Measurements from ENCODE around the gene B3GALNT2. TPM values are rescaled to one million over a fixed set of nuclear protein-coding genes. Genes with fewer than 3 reads are reported as not detected.

B3GALNT2 gene
- total and polyA plus RNA-seq, 2 of the 4 experiments (the other 2 are of a cell fraction): 11.0 to 32.8 TPM

DNA sequence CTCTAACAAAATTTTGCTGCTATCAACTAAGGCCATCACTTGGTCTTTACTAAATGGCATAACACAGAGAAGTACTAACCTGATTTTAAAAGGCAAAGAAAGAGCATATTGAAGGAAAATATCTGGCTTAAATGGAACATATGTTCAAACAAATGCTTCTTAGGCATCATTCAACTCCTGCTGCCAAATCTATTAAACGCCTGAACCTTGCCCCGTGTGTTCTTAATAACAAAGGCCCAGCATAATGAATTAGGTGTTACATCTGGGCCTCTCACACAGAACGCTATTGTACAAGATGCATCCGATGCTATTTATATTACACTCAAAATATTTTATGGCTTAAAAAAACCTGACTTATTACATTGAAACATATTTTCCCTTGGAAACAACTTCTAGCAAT is 48.4 kb downstream of the B3GALNT2 start:
- Histone ChIP-seq H3K4me1 (ENCODE audit: control insufficient read depth, insufficient read depth, low read length) (0 out of 2 replicates have a peak, but pooled peaks cover 2% of the 10 kb centered on the region), H3K9ac (ENCODE audit: low read depth, low read length) (no peak overlapping the region), H3K4me2 (ENCODE audit: low read depth, low read length) (no peak overlapping the region), H3K36me3 (ENCODE audit: control insufficient read depth, insufficient read depth, low read length) (peaks cover 14% of the 10 kb centered on the region), H2BK20ac (ENCODE audit: low read depth, low read length) (no peak overlapping the region), H3K18ac (ENCODE audit: low read depth, low read length) (no peak overlapping the region), H2BK5ac (ENCODE audit: low read depth, low read length, poor library complexity, severe bottlenecking) (no peak overlapping the region), H4K20me1 (ENCODE audit: insufficient read depth, low read length) (no peaks in the 10 kb centered on the region), H2BK15ac (ENCODE audit: low read depth, low read length) (no peak overlapping the region), H3K23ac (ENCODE audit: low read depth, low read length) (no peak overlapping the region), H3K14ac (replicated peaks; ENCODE audit: low read depth, low read length) (no peak overlapping the region), H3K27ac (ENCODE audit: insufficient read depth, low read length) (no peak overlapping the region), H2AFZ (replicated peaks; ENCODE audit: low read length, poor library complexity) (no peak overlapping the region), H2BK120ac (ENCODE audit: low read depth, low read length) (no peak overlapping the region), H3K56ac (ENCODE audit: extremely low read depth, insufficient read depth, low read length) (no peak overlapping the region), H3K9me3 (ENCODE audit: control insufficient read depth, insufficient read depth, low read length) (no peaks in the 10 kb centered on the region), H3K4me3 (ENCODE audit: insufficient read depth, low read depth, low read length) (no peak overlapping the region), H4K8ac (ENCODE audit: low read depth in 2 of 2, low read length in 2 of 2) (no peak overlapping the region), H4K91ac (ENCODE audit: insufficient read depth, low read depth, low read length) (no peak overlapping the region), H2AK9ac (replicated peaks; ENCODE audit: low read depth, low read length, poor library complexity) (no peak overlapping the region), H2AK5ac (ENCODE audit: low read depth, low read length) (no peak overlapping the region), H3K9me1 (ENCODE audit: insufficient read depth, low read length) (no peaks in the 10 kb centered on the region), H3K79me1 (ENCODE audit: low read depth in 1 of 2, low read length in 2 of 2) (no peaks in the 10 kb centered on the region; a peak in 1 of 4 replicates), H3K27me3 (ENCODE audit: control insufficient read depth, insufficient read depth, low read length) (no peaks in the 10 kb centered on the region), H3K4ac (ENCODE audit: low read depth, low read length) (no peak overlapping the region), H4K5ac (ENCODE audit: low read depth, low read length) (no peak overlapping the region)
- ATAC-seq (ENCODE audit: low read depth) (no peak), DNase-seq (no peak)
- in situ Hi-C loops (cut with MboI; ENCODE audit: low sequenced_read_pairs) (no loop called here), dilution Hi-C loops (cut with HindIII; ENCODE audit: low sequenced_read_pairs, unreplicated experiment) (no loop called here), intact Hi-C loops (cut with micrococcal nuclease) (no loop called here)
- 0% methylated on average over 1 of the region's 4 CpGs; no CpG with 5 or more reads in 1 of the 2 experiments for WGBS, 2 experiments (ENCODE audit: extremely low coverage in 2 of 2, insufficient read length in 1 of 2)
- TF ChIP-seq NFE2L2 (IDR thresholded peaks at IDR 0.05; ENCODE audit: low read depth, low read length) (no peak), BHLHE40 (IDR thresholded peaks at IDR 0.05; ENCODE audit: low read depth, low read length) (no peak), MAZ (IDR thresholded peaks at IDR 0.05; ENCODE audit: borderline replicate concordance, low read depth, low read length) (no peak), CHD1 (IDR thresholded peaks at IDR 0.05; ENCODE audit: low read depth, low read length) (no peak)
- TF ChIP-seq, protein P1, sequence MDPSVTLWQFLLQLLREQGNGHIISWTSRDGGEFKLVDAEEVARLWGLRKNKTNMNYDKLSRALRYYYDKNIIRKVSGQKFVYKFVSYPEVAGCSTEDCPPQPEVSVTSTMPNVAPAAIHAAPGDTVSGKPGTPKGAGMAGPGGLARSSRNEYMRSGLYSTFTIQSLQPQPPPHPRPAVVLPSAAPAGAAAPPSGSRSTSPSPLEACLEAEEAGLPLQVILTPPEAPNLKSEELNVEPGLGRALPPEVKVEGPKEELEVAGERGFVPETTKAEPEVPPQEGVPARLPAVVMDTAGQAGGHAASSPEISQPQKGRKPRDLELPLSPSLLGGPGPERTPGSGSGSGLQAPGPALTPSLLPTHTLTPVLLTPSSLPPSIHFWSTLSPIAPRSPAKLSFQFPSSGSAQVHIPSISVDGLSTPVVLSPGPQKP (IDR thresholded peaks at IDR 0.05; ENCODE audit: borderline replicate concordance, low read depth, low read length): no peak
- BruUV-seq (replicated peaks): no TSS peak
- ChIA-PET POLR2A (ENCODE audit: unreplicated experiment) (no interaction called here), CTCF (interaction anchor here (0.7 kb wide), 1 partner anchor 148 kb away, joined by 3 read pairs; no protein-coding TSS in a partner anchor)

Measured in IMR-90 (cell line).